ENCODE data around the gene UROC1. TPM values are rescaled to one million over a fixed set of nuclear protein-coding genes. Genes with fewer than 3 reads are reported as not detected.

Gene UROC1
- total RNA-seq, 1 experiment from 2014 or later = not detected

DNA sequence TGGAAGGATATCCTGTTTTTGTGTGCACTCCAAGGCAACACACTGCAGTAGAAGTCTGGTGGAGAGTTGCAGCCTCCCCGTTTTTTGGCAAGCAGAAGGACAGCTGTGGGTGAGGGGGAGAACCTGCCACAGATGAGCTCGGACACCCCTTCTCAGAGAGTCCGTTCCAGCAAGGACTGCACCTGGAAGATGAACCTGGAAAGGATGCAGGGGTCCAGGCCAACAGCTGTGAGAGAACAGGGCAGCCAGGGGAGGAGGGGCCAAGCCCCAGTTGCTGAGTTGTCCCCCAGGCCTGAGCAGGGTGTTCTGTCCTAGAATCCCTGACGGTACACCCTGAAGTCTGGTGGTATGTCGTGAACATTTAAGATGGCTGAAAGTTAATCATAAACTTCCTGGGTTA, 72.1 kb downstream of the UROC1 start:
- BruUV-seq (replicated peaks) = no TSS peak
- POLR2A ChIA-PET = no interaction called here
- no peak overlapping the region for H3K27ac Mint-ChIP-seq (ENCODE audit: low read depth, unreplicated experiment)

DNA sequence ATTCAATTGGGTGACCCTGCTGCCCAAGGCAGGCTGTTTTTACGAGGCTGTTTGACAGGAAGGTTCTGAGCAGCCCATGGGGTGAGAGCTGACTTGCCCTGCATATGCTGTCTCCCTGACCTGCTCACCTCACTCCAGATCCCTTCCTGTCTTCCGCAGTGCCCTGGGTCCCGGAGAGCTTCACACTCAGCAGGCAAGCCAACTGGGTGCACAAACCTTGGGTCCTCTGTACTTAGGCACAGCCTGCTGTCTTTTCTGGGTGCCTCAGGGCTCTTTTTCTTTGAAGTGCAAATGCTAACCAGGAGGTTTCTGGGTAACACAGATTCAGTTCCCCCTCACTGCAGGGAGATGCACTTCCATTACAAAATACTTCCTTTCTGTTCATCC, 74.7 kb downstream of the UROC1 start:
- CTCF ChIA-PET = interaction anchor here (0.7 to 1.0 kb wide), 2 partner anchors 29 to 1012 kb away, joined by 3 read pairs; no protein-coding TSS in a partner anchor
- Mint-ChIP-seq H3K9me3 (ENCODE audit: unreplicated experiment) (no peaks in the 10 kb centered on the region), H3K27me3 (ENCODE audit: insufficient read depth, unreplicated experiment) (no peaks in the 10 kb centered on the region), H3K36me3 (ENCODE audit: insufficient read depth, unreplicated experiment) (peaks cover 23% of the 10 kb centered on the region), H3K4me1 (ENCODE audit: insufficient read depth, unreplicated experiment) (no peaks in the 10 kb centered on the region), H3K27ac (ENCODE audit: low read depth, unreplicated experiment) (no peak overlapping the region), H3K4me3 (ENCODE audit: unreplicated experiment) (no peak overlapping the region)
- BruUV-seq (replicated peaks) = no TSS peak
- POLR2A ChIA-PET = no interaction called here
- no peak for DNase-seq (ENCODE audit: unreplicated experiment)
- intact Hi-C loops (cut with micrococcal nuclease) = no loop called here
- TF ChIP-seq, protein P1, sequence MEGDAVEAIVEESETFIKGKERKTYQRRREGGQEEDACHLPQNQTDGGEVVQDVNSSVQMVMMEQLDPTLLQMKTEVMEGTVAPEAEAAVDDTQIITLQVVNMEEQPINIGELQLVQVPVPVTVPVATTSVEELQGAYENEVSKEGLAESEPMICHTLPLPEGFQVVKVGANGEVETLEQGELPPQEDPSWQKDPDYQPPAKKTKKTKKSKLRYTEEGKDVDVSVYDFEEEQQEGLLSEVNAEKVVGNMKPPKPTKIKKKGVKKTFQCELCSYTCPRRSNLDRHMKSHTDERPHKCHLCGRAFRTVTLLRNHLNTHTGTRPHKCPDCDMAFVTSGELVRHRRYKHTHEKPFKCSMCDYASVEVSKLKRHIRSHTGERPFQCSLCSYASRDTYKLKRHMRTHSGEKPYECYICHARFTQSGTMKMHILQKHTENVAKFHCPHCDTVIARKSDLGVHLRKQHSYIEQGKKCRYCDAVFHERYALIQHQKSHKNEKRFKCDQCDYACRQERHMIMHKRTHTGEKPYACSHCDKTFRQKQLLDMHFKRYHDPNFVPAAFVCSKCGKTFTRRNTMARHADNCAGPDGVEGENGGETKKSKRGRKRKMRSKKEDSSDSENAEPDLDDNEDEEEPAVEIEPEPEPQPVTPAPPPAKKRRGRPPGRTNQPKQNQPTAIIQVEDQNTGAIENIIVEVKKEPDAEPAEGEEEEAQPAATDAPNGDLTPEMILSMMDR (IDR thresholded peaks at IDR 0.05; ENCODE audit: unreplicated experiment) = no peak

More for the DNA sequence above, 72.1 kb downstream of the UROC1 start:
- no peak for DNase-seq (ENCODE audit: unreplicated experiment)
- no peaks in the 10 kb centered on the region for H3K27me3 Mint-ChIP-seq (ENCODE audit: insufficient read depth, unreplicated experiment)
- no peak overlapping the region for H3K4me3 Mint-ChIP-seq (ENCODE audit: unreplicated experiment)
- intact Hi-C loops (cut with micrococcal nuclease) = no loop called here
- peaks cover 35% of the 10 kb centered on the region for H3K36me3 Mint-ChIP-seq (ENCODE audit: insufficient read depth, unreplicated experiment)
- CTCF ChIA-PET = interaction anchor here (0.9 kb wide), 1 partner anchor 11 kb away, joined by 3 read pairs; no protein-coding TSS in a partner anchor
- TF ChIP-seq, protein P1 (IDR thresholded peaks at IDR 0.05; ENCODE audit: unreplicated experiment) = no peak
- H3K9me3 Mint-ChIP-seq (ENCODE audit: unreplicated experiment) = no peaks in the 10 kb centered on the region
- no peaks in the 10 kb centered on the region for H3K4me1 Mint-ChIP-seq (ENCODE audit: insufficient read depth, unreplicated experiment)

DNA sequence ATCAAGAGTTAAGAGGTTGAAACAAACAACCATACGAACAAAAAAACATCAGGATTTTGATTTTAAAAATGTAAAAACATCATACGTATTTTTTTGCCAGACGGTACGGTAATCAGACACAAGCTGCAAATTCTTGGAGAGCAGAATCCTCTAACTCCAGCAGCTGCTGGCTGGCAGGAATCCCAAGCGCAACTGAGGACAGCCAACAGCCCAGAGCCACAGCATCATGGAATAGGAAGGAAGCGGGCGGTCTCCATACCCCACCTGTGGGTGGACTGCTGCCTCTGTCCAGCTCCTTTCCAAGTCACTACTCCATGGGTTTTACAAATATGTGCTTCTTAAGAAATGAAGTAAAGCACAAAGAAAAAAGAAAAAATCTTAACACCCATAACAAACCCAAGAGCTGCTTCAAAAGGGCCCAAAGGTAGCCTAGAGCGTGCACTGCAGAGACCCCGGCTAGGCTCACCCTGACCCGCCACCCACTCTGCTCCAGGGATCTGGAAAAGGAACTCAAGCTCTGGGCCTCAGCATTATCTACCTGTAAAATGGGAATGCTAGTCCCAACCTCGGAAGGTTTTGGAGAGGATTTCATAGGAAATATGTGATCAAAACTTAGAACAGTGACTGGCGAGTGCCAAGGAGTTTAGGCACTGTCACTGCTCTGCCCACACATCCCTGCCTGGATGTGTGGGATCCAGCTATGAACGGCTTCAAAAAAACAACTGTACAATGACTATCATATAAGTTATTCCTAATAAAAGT, 75.3 kb downstream of the UROC1 start:
- CTCF ChIA-PET = interaction anchor here (0.7 to 1.0 kb wide), 3 partner anchors 8 to 1012 kb away, joined by 3 read pairs; no protein-coding TSS in a partner anchor
- Mint-ChIP-seq H3K4me1 (ENCODE audit: insufficient read depth, unreplicated experiment) (no peaks in the 10 kb centered on the region), H3K4me3 (ENCODE audit: unreplicated experiment) (no peak overlapping the region), H3K36me3 (ENCODE audit: insufficient read depth, unreplicated experiment) (peaks cover 28% of the 10 kb centered on the region), H3K27ac (ENCODE audit: low read depth, unreplicated experiment) (no peak overlapping the region), H3K27me3 (ENCODE audit: insufficient read depth, unreplicated experiment) (no peaks in the 10 kb centered on the region), H3K9me3 (ENCODE audit: unreplicated experiment) (no peaks in the 10 kb centered on the region)
- no peak for DNase-seq (ENCODE audit: unreplicated experiment)
- TF ChIP-seq, protein P1 (IDR thresholded peaks at IDR 0.05; ENCODE audit: unreplicated experiment) = no peak
- no TSS peak for BruUV-seq (replicated peaks)
- intact Hi-C loops (cut with micrococcal nuclease) = no loop called here
- POLR2A ChIA-PET = no interaction called here

DNA sequence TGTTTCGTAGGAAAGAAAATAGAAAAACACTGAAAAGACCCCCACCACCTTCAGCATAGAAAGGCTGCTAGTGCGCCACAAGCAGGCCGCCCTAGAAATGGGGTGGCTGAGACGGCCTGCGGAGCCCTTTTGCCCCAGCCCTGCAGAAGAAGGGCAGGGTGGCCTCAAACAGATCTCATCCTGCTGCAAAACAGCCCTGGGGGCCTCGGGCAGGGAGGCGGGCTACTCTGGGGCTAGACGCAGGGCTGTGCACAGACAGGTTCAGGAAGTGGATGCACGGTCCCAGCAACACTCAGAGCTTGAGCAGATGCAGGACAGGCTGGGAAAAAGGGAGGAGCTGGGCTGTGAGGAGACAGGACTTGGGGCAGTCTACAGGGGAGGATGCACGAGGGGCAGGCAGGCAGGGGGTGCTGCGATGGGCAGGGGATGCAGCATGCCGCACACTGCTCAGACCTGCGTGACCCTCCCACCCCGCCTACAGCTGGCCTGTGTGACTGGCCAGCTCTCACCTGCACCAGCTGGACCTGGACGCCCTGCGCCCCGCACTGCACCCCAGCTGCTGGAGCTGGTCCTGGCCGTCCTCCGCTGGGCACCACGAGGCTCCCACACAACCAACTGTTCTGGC, 76.2 kb downstream of the UROC1 start:
- H3K27me3 Mint-ChIP-seq (ENCODE audit: insufficient read depth, unreplicated experiment) = no peaks in the 10 kb centered on the region
- no TSS peak for BruUV-seq (replicated peaks)
- H3K36me3 Mint-ChIP-seq (ENCODE audit: insufficient read depth, unreplicated experiment) = peaks cover 32% of the 10 kb centered on the region
- POLR2A ChIA-PET = no interaction called here
- CTCF ChIA-PET = no interaction called here
- DNase-seq (ENCODE audit: unreplicated experiment) = no peak
- no peaks in the 10 kb centered on the region for H3K4me1 Mint-ChIP-seq (ENCODE audit: insufficient read depth, unreplicated experiment)
- no peaks in the 10 kb centered on the region for H3K9me3 Mint-ChIP-seq (ENCODE audit: unreplicated experiment)
- intact Hi-C loops (cut with micrococcal nuclease) = no loop called here
- no peak overlapping the region for H3K4me3 Mint-ChIP-seq (ENCODE audit: unreplicated experiment)
- H3K27ac Mint-ChIP-seq (ENCODE audit: low read depth, unreplicated experiment) = no peak overlapping the region
- TF ChIP-seq, protein P1 (IDR thresholded peaks at IDR 0.05; ENCODE audit: unreplicated experiment) = no peak
